GM19455 (cell line): ENCODE data around the gene MAMDC2.

Experiments used
- ATAC-seq: cut with Tn5 transposase; IDR thresholded peaks from one replicate; pipeline ENCODE4 v1.9.1; 2021; ENCODE audit not compliant: unreplicated experiment

Gene MAMDC2

DNA sequence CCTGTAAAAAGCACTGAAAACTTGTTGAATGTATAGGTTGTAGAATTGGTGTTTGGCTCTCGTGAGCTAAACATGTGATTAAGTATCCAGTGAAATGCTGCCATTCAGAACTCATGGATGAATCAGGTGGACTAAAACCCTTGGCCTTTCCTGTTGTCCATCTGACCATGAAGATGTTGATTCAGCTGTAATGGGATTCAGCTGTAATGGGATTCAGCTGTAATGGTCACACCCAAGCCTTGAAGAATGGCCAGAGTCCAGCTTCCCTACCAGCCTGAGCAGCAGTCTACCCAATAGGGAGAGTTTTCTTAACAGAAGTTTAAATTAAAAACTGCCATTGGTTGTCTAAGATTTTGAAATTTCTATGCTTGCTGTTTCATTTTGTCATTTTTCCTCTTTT lies 18.1 kb downstream of the MAMDC2 start:
- ATAC-seq = no peak

DNA sequence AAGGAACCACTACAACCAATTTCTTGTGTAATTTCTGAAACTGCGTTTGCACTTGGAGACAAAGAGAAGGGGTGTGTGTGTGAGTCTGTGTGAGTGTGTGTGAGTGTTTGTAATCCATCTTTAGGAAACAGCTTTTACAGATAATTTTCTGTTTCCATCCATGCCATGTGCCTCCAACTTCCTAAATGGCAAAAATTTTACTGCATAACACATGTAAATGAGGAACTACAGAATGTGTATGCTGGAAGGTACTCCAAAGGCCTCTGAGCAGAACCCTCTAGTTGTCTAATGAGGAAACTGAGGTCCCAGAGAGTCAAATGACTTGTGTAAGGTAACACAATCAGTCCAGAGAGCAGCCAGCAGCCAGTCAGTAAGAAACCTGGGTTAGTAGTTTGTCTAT lies 20.8 kb downstream of the MAMDC2 start:
- ATAC-seq = no peak

DNA sequence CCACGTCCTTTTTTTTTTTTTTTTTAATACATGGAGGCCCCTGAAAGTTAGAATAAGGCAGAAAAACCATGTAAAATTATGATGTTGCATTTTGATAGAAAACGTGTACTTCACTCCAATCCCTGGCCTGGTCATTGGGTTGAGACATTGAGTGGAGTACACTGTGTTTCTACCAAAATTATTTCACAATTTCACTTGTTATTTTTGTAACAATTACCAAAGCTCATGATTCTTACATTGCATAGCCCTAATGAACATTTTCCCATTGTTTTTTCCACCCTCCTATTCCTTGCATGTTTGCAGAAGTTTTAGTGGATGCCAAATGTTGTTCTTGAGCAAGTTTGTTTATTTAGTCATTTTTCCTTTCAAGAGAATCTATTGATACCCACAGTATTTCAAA lies 21.9 kb downstream of the MAMDC2 start:
- no peak for ATAC-seq

DNA sequence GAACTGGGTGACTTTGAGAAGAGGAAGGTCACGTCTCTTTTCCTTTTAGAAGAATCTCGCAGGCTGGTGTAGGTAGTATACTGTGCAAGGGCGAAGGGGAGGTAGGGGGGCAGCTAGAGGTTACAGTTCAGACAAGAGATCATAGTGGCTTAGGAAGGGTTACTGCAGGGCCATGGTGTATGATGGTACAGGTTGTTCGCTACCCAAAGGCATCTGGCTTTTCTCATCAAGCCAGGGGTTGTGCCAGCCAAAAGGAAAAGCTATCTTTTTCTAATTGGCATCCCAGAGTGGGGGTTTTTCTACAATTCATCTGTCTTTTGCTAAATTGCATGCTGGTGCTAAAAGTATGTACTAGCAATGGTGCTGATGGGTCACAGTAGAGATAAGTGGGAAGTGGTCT lies 22.8 kb downstream of the MAMDC2 start:
- ATAC-seq = no peak

DNA sequence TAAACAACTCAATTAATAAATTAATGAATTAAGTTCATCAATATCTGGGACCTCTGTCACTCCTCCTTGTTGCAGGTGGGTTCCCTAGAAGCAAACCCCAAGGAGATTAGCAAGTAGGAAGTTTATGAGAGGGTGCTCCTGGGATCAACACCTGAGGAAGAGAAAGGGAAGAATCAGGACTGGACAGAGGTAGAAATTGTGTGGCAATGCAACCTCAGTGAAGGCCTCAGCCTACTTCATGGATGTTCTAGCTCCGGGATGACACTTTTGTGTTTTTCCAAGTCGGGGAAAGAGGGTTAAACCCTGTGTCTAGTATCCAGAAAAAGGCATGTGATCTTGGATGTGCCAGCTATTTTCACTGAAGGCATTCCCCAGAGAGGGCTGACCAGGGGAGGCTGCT lies 23.2 kb downstream of the MAMDC2 start:
- ATAC-seq = no peak

DNA sequence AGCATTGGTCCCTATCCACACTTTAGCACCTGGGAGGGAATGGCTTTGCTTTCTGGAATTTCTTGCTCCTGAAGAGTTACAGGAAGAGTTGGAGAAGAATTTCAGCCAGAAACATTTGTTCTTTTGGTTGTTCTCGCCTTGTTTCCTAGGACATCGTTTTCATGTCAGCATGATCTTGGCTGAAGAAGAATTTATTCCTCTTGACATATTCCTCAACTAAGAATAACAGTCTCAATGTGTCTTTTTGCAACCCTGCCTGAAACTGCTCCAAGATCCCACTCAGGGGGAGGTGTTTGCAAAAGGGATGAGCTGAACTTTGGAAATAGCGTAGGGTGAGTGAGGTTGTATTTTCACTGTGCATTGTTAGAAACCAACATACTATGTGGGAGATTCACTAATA lies 26.1 kb downstream of the MAMDC2 start:
- no peak for ATAC-seq

DNA sequence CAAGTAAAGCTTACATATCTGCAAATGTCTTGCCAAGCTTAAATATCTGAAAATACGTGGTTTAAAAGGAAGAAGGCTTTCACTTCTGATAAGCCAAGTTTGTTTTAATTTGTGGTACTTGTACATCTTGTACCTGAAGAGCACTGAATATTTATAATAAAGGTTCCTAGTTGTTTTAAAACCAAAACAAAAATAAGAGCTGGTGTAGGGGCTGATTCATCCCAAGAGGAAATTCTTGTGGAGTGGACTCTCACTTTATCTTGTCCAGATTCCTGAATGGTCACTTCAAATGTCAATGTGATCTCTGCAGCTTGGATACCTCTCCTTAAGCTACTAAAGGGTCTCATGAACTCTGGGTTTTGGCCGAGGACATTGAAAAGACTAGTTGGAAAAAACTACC lies 29.5 kb downstream of the MAMDC2 start:
- ATAC-seq = no peak

DNA sequence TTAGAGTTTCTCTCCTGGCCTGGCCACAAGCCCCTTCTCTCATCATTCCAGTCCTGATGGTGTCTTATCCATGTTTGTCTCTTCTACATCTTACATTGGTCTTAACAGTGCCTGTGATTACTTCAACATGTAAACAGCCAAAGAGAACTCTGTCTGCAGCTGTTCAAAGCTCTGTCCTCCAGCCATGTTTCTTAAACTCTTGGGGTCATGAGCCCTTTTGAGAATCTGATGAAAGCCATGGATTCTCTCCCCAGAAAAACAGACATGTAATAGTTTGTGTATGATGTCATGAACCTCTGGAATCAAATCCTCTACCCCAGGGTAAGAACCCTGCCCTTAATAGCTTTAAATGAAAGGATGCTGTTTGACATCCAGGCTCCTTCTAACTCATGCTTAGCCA lies 30.1 kb downstream of the MAMDC2 start:
- ATAC-seq = no peak

DNA sequence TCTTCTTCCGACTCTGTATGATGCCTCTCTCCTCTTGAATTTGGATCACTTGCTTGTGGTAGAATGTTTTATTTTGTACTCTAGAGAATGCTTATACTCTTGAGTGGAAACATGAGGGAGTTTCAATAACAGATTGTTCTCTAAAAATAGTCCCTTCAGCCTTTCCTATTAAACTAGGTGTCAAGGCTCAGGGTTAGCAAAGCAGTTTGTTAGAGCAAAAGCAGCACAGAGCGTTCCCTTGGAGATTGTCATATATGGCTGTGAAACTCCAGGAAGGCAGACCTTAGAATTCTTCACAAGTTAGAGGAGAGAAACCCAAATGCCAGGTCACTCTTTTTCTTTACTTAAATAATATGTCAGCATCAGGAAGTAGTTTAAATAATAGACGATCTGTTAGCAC lies 33.0 kb downstream of the MAMDC2 start:
- ATAC-seq = no peak

DNA sequence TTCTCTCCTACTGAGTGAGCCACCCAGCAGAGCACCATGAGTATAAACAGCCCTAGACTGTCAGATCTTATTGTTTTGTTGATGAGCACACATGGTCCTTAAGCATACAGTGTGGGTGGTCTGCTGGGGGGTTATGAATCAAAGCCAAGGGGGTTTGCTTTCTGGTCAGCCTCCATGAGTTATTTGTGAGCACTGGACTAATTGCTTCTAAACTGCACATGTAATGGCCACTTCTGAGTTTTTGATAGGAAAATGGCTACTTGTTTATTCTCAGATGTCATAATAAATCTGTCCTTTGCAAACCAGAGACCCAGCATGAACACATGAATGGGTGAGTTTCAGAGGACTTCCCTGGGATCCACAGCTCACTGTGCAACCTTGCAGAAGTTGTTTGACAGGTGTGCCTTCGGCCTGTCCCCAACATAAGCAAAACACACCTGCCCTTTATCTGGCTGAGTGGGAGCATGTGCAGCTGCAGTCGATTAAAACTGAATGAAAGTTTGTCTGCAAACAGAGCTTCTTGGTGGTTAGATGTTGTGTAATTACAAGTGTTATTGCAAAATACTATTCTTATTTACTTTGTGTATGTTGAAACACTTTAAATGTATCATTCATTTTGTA lies 35.9 kb downstream of the MAMDC2 start:
- no peak for ATAC-seq

DNA sequence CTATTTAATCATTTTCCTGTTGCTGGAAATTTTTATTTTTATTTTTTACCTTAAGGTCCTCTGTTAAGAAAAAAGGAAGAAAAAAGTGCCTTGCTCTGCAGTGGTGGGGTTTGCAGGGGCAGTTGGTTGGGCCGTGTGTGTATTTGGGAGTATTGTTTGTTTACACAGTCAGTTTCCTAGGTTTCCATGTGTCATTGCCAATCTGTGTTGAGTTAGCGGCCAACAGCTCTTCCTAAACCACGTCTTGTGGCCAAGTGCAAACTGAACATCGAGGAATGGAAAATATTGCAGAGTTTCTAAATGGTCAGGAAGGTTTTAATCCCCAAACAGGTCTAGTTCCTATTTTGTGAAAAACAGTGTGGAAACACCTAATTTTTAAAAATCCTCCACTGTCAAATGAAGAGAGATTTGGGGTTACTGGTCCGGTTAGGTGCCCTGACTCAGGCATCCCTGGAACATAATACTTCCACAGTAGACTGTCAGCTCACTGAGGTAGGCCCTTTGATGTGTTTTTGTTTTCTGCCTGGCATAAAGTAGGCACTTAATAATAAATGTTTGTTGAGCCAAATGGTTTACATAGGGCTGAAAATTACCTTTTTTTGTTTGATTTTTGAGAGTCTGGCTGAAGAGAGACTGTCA lies 37.0 kb downstream of the MAMDC2 start:
- no peak for ATAC-seq

DNA sequence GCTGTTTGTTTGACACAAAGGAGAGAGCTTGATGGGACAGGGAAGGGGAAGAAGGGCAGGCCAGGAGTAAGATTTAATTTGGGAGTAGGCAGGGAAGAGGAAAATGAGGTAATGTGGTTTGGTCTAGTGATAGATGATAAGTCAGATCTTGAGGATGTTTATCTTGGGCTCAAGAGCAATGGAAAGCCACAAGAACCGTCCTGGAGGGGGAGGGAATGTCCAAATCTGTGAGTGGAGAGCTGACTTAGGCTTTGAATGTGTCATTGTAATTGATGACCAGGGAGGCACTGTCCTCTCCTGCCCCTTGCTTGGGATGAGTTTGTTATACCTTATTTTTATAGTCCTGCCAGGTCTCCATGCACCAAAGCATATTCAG lies 37.5 kb downstream of the MAMDC2 start:
- ATAC-seq = no peak

DNA sequence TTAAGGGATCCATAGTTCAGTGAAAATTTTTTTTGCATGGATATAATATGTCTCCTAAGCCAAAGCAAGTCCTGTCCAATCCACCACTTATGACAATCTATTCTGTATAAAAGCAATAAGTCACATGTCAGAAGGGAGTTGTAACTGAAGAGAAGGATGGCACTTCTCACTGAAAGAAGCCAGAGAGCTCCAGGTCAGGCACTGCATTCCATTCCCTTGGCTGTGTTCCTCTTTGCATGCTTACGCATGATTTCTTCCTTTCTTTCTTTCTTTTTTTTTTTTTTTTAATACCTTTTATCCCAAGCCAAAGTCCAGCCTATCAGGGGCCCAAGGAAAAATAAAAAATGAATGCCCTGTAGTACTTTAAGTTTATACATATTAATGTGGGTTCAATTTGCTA lies 39.8 kb downstream of the MAMDC2 start:
- ATAC-seq = no peak

DNA sequence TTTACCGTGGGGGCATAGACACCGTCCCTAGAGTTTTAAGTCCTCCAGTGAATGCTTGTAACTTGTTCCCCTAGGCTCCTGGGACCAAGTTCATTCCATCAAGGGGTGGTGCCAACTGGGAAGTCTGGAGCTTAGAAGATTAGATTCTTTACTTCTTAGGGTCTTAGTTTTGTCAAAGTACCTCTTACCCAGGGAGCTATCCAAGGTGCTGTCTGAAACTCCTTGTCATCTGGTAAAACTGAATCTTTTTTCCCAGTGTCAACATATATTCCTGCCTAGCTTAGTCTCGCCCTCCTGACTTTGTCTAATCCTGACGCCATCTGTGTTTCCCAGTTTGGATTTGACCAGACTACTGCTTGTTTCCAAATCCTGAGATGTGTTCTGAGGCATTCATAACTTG lies 41.6 kb downstream of the MAMDC2 start:
- no peak for ATAC-seq

DNA sequence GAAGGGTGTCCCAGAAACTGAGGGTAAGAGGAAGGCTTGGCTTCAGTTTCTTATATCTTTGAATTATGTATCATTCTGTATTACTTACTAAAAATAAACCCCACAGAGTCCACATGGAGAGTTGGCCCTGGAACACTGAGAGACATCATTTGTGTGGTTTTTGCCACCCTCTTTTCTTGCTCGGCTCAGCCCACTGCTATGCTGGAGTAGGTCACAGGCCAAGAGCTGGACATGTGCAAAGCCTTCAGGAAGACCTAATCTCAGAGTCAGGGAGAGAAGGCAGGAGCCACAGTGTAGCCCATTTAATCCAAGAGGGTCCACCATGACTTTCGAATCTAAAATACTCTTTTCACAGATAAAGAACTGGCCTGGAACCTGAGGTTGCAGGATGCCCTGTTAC lies 47.5 kb downstream of the MAMDC2 start:
- ATAC-seq = no peak

DNA sequence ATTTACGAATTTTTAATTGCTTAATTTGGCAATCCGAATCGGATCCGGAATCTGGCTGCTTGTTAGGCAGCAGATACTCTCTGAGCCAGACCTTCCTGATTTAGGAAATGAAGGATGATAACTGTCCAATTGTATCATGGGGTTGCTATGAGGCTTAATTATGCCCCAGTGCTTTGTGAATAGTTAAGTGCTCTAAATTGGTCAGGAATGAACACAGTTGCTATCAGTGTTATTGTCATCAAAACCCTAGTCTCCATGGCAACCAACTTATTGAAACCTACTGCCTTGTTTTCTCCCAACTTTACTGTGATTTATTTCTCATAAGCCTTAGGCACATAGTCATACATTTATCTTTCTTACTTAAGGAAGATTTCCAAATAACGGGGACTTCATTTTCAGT lies 47.9 kb downstream of the MAMDC2 start:
- no peak for ATAC-seq

DNA sequence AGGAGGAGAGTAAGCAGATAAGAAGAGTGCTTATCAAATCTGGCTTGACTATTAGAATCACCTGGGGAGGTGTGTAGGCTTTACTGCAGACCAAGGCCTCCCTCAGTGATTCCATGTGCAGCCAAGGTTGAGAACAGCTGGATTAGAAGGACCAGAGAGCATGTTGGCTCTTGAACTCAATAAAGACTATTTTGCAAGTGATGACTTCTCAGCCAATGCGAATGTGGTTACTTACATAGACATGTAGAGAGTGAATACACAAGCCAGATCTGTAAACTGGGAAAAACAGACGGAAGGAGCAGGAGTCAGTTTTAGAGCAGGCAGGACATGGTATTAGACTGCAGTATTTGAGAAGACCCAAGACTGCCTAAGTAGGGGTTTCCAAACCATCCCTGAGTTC lies 48.5 kb downstream of the MAMDC2 start:
- ATAC-seq = no peak

DNA sequence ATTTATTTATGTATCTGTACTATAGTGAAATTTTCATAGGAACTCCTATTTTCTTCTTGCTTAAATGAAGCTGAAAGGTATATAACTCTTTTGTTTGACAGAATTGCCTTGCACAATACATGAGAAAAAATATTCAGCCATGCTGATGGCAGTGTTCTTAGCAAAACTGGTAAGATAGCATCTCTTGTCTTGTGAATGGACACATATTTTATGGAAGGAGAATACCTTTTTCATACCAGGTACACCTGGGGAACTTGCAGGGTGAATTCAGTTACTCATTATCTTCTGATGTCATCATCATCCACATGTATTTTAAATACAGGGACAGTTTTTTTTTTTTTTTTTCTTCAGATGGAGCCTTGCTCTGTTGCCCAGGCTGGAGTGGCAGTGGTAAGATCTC lies 49.4 kb downstream of the MAMDC2 start:
- no peak for ATAC-seq

DNA sequence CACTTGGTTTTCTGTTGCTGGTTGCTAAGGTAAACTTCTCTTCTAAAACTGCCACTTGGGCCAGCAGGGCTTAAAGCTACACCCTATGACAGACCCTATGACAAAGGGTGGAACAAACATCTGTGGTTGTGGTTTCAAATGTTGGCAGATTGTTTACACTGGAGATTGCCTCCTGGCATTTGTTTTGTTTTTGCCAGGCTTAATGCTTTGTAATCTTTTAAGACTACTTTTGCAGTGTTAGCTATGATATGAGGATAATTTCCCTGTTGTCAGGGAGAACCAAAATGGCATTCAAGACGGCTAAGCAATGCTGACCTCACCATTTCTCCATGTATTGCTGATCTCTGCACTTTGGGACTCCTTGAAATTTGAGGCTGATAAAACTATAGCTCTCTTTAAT lies 50.3 kb downstream of the MAMDC2 start:
- ATAC-seq = no peak

DNA sequence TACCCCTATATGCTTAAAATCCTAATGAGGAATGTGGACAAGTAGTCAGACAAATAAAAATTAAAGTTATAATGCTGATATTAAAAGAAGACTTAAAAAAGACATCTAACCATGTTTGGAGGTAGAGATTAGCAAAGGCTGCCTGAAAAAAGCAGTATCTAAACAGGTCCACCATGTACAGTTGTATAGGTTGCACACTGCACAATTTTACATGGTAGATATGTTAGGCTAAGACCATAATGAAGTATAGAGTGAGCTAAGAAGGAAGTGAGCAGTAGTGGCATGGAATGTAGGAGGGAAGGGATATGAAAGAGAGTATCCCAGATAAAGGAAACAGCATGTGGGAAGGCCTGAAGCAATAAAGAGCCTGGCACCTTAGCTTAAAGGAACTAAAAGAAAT lies 51.1 kb downstream of the MAMDC2 start:
- ATAC-seq = no peak

DNA sequence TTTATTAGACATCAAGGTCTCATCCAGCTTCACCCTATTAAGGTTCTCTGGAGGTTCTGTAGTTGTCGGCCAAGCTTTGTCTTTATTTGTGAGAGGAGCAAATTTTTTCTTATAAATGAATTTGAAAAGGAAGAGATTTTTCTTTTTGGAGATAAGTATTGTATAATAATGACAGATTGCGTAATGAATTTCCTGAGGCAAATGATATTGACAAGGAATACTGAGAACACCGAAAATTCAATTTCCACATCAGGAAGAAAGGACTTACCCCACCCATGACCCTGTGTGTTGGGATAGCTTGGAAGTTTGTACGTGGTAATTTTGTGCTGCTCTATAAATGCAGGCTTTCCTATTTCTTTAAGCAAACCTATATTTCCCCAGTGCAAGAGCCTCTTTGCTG lies 53.5 kb downstream of the MAMDC2 start:
- ATAC-seq = no peak

DNA sequence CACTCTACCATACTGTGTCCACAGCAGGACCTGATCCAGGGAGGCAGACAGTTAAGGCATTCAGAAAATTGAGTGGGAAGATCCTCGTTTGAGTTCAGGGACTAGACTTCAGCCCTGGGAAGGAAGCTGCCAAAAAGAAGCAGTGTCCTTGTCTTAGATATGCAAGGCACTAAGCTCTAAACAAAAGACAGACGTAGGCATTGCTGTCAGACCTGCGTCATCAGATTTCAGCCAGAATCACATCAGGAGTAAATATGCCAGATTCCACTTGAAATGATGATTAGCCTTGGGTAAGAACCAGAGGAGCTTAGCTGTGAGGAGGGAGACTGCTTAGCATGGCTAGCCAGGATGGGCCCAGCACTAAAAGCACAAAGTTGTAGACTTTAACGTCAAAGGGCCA lies 56.7 kb downstream of the MAMDC2 start:
- no peak for ATAC-seq

DNA sequence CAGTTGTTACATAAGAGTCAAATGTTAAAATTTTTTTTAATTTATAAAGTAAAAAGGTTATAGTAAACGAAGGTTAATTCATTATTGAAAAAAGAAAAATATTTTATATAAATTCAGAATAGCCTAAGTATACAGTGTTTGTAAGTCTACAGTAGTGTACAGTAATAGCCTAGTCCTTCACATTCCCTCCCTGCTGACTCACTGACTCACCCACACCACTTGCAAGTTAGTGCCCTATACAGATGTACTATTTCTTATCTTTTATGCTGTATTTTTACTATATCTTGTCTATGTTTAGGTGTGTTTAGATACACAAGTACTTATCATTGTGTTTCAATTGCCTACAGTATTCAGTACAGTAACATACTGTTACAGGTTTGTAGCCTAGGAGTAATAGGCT lies 57.6 kb downstream of the MAMDC2 start:
- ATAC-seq = no peak
